CD1c-positive myeloid dendritic cell (primary cell): ENCODE results near the gene PLEKHD1.
"Not testable (repeated sequence)": the region's sequence is repeated elsewhere in the genome, so short reads cannot be mapped to it uniquely, and the experiment has no call there.

ENCODE experiments used
- DNase-seq: peaks from one replicate; pipeline ENCODE4 v3.0.0-alpha.2; 2016; ENCODE audit errors: extremely low spot score

Gene PLEKHD1

GRCh38 chr14:69481815-69482568 lies 2.5 kb upstream of the PLEKHD1 start:
- peak; percentile 25 for DNase-seq

DNA sequence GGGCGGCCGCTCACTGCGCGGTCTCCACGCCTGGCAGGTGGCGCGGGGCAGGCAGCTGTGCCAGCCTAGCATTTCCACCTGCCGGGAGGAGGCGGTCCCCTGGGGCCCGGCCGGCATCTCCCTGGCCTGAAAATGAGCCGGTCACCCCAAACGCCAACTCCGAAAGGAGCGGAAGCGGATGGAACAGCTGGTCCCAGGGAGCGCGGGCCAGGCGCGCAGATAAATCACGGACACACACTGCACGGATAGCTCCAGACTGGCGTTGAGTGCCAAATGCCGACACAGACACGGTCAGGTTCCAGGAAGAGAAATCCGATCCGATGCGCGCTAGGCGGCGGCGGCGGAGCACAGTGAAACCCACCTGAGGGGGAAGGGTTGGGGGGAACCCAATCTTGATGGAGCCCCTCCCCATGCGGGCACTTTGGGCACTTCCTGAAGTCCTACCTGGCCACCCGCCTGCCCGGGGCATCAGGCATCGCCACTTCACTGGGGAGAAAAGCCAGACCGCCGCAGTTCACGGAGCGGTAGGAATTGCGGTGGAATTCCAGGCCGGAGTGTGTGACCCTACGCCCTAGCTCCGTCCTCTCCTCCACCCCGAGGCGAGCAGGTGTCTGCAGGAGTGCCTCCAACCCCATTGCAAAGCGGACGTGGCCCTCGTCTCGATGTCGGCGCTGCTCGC lies 624 bp upstream of the PLEKHD1 start:
- DNase-seq, result no peak

DNA sequence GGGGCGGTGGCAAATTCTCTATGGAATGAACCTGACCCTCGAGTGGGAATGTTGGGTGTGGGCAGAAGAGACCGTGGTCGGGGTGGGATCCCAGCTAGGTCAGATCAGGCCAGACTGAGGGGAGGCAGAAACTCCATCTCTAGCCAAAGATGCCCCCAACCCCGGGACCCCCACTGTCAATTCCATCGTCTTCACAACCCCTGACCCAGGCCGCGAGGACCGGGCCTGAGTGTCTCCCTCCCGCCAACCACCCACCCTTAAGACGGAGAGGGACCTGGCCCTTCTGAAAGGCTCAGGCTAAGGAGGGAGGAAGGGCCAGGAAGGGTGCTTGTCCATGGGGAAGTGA lies 760 bp downstream of the PLEKHD1 start:
- no peak for DNase-seq

GRCh38 chr14:69485701-69486100 lies 1.2 kb downstream of the PLEKHD1 start:
- no peak for DNase-seq

- no peak for DNase-seq
Measured at GRCh38 chr14:69487226-69487625, 2.7 kb downstream of the PLEKHD1 start.

- no peak for DNase-seq
Measured at GRCh38 chr14:69487771-69488170, 3.2 kb downstream of the PLEKHD1 start.

DNA sequence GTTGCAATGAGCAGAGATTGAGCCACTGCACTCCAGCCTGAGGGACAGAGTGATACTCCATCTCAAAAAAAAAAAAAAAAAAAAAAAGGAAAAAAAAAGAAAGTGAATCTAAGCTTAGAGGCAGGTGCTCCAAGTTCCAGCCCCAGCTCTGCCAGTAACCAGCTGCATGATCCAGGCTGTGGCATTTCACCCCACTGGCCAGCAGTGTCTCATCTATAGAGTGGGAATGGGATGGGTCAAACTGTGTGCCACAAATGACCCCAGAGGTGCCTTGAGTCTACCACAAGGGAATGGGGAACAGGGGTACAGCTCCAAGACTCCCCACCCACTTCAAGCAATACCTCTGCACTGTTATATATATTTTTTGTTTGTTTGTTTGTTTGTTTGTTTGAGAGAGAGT lies 5.0 kb downstream of the PLEKHD1 start:
- DNase-seq, result no peak

GRCh38 chr14:69490219-69490918 lies 5.8 kb downstream of the PLEKHD1 start:
- DNase-seq, result no peak

- no peak for DNase-seq
Measured at GRCh38 chr14:69491193-69491592, 6.7 kb downstream of the PLEKHD1 start.

DNA sequence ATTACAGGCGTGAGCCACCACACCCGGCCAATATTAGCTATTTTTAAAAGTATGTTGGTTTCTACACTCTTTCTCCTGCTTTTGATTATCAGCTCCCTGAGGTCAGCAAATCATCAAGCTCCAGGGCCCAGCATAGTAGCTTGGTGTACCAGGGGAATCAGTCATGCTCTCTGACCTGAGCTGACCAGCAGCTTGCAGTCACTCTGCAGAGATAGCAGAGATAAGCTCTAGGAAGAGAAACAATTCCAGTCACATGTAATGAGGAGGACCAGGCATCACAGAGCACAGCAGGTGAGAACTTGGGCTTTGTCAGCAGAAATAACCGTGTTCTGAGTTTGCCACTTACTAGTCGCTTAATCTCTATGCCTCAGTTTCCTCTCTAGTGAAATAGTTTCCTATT lies 8.5 kb downstream of the PLEKHD1 start:
- DNase-seq, result no peak

DNA sequence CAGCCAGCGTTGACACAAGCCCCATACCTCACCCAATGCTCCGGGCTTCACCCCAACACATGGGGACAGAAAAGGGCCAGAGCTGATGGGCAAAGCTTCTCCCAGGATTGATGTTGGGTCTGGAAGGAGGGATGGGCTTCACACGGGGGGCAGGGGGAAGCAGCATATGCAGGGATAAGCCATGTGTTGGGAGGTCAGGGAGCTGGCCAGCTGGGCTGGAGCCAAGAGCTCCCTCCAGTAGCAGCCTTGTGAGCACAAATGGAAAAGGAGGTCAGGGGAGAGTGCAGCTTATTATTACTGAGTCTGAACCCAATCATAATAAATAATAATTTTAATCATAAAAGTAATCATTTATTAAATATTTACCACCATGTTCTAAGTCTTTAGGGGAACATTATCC lies 9.3 kb downstream of the PLEKHD1 start:
- no peak for DNase-seq

DNA sequence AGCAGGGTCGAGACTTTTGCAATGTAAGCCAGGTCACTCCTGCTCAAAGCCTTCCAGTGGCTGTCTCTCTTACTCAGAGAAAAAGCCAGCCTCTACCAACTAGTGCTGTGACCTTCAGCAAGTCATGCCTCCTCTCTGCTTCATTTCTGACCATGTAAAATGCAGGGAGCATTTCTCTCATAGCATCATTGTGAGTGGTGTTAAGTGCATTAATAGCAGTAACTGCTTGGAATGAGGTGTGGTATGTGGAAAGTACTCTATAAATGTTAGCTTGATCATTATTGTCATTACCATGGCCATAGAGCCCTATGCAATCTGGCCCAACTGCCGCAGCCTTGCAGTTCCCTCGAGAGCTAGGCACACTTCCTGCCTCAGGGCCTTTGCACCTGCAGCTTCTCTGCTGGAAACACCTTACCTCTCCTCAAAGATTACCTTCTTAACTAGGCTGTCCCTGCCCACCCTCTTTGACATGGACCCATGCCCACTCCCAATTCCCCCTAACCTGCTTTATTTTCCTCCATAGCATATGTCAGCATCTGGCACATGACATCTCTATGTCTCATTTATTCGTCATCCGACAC lies 10.9 kb downstream of the PLEKHD1 start:
- no peak for DNase-seq

GRCh38 chr14:69497866-69498265 lies 13.3 kb downstream of the PLEKHD1 start:
- not testable (repeated sequence) for DNase-seq

GRCh38 chr14:69498286-69498685 lies 13.8 kb downstream of the PLEKHD1 start:
- DNase-seq, result not testable (repeated sequence)

- DNase-seq, result no peak
Measured at GRCh38 chr14:69499436-69499835, 14.9 kb downstream of the PLEKHD1 start.

DNA sequence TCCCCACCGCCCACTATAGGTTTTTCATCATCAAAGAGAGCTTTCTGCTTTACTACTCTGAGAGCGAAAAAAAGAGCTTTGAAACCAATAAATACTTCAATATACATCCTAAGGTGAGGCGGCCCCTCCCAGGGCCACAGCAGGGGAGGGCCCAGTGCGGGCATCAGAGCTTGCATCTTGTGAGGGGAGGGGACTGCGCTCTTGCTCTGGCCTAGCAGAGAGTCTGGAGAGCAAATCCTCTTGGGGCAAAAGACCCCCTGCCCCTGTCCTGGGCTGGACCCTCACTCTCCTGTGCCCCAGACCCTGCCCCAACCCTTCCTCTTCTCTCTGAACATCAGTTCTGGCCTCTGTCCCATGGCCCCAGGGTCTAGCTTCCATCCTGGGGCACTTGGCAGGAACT lies 15.6 kb downstream of the PLEKHD1 start:
- no peak for DNase-seq

- no peak for DNase-seq
Measured at GRCh38 chr14:69500736-69501135, 16.2 kb downstream of the PLEKHD1 start.

- no peak for DNase-seq
Measured at GRCh38 chr14:69501423-69501838, 16.9 kb downstream of the PLEKHD1 start.

DNA sequence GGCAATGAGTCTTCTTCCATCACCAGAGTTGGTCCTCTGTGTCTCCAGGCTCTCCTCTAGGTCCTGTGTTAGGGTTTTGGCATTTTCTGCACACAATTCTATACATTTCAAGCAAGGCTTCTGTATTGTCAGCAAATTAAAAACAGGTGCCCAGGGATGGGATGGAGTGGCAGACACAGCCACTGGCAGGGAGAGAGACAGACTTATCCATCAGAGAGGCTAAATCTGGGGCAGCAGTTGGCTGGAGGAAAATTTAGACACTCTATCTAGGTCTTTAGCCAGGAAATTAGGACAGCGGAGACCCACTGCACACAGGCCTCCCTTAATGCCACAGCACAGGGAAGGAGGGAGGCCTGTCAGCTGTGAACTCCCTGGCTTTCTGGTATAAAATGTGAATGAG lies 20.2 kb downstream of the PLEKHD1 start:
- DNase-seq, result no peak

- DNase-seq, result no peak
Measured at GRCh38 chr14:69505338-69506240, 21.1 kb downstream of the PLEKHD1 start.

DNA sequence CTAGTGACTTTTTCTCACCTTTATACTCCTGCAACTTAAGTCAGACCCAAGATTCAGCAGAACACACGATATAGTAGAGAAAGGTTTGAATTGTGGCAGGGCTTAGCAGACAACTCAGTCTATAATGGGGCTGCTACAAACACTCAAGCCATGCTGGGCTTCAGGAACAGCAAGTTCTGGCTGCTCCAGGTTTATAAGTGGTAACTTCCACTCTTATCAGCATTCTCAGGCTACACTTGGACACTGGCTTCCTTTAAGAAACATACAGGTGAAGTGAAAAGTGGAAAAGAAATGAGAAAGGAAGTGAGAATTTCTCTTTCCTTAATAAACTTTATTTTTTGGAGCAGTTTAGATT lies 21.7 kb downstream of the PLEKHD1 start:
- no peak for DNase-seq
